ENCODE data around the gene CACFD1.

DNA sequence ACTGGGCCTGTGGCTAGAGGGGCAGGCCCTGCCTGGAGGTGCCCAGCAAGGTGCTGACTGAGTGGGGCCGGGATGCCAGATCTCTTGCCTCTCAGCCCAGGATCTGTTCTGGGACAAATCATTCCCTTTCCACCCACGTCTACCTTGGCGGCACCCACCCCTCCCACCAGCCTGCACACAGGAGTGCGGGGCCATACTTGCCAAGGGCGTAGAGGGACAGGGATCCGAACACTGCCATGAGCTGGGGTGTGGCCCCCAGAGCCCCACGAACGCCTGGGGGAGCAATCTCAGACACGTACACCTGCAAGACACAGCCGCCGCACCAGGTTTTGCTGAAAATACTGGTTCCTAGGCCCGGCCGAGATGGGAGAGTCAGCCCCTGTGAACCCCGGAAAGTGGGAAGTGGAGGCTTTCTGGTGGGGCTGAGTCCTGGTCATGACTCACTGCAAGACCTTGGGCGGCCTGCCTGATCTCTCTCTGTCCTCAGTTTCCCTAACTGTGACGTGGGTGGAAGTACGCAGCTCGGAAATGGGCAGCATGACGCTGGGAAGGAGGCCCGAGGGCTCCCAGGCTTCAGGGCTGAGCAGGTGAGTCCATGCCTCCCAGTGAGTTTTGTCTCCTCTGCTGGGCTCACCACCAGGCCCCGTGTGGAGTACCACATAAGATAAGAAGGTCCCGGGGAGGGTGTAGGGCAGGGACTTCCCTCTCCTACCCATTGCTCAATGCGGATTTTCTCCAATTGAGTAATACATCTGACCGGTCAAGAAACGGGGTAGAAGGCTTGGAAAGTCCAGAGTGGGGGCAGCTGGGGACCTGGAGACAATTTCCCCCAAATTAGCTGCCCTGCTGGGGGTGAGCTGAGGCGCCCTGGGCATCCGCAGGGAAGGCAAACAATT, 16.5 kb downstream of the CACFD1 start:
- TF ChIP-seq POLR2A (IDR thresholded peaks at IDR 0.05), result no peak
- TF ChIP-seq, protein P1, sequence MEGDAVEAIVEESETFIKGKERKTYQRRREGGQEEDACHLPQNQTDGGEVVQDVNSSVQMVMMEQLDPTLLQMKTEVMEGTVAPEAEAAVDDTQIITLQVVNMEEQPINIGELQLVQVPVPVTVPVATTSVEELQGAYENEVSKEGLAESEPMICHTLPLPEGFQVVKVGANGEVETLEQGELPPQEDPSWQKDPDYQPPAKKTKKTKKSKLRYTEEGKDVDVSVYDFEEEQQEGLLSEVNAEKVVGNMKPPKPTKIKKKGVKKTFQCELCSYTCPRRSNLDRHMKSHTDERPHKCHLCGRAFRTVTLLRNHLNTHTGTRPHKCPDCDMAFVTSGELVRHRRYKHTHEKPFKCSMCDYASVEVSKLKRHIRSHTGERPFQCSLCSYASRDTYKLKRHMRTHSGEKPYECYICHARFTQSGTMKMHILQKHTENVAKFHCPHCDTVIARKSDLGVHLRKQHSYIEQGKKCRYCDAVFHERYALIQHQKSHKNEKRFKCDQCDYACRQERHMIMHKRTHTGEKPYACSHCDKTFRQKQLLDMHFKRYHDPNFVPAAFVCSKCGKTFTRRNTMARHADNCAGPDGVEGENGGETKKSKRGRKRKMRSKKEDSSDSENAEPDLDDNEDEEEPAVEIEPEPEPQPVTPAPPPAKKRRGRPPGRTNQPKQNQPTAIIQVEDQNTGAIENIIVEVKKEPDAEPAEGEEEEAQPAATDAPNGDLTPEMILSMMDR (IDR thresholded peaks at IDR 0.05), result no peak
- no peak for TF ChIP-seq POLR2AphosphoS5 (IDR thresholded peaks at IDR 0.05)
- TF ChIP-seq EP300 (IDR thresholded peaks at IDR 0.05), result no peak
